IPS-NIHi7 (cell line): Measurements from ENCODE around the gene ROBO2.
A peak's percentile ranks its signal among the peaks of the same experiment; 100 is the strongest.

Experiments
- DNase-seq: peaks from one replicate; pipeline ENCODE4 v3.0.0; 2012; ENCODE audit warnings: mixed read lengths; ENCODE audit errors: extremely low spot score

The ROBO2 gene

DNA sequence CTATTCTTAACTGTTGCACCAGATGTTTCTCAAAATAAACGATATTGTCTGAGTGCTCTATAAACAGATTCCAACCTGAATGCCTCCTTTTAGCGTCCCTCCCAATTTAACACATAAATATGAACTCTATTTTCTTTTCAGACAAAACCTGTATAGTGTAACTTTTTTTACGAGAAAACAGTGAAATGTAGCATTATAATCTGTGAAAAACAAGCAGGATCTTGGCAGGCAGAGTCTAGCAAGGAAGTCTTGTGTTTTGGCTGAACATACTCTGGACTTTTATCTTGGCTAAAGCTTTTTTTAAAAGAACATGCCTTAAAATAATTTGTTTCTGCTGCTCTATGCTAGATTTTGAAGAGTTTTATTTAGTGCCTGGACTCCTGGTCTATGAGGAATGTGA is 150.5 kb downstream of the ROBO2 start:
- no peak for DNase-seq

DNA sequence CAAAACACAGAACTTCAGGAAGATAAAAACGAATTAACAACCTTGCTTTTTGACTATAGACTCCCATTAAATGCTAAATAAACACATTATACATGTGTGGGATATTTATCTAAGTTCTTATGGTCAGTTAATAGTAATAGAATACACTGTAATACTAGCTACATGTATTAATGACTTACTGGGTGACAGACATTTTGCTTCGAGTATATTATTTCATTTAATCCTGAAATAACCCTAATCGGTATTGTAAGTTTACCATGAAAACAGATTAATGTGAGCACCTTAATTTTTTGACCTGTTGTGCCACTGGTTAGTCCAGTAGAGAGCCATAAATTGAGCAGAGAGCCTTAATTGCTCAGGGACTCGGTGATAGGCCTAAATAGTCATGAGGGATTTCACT is 151.1 kb downstream of the ROBO2 start:
- no peak for DNase-seq

DNA sequence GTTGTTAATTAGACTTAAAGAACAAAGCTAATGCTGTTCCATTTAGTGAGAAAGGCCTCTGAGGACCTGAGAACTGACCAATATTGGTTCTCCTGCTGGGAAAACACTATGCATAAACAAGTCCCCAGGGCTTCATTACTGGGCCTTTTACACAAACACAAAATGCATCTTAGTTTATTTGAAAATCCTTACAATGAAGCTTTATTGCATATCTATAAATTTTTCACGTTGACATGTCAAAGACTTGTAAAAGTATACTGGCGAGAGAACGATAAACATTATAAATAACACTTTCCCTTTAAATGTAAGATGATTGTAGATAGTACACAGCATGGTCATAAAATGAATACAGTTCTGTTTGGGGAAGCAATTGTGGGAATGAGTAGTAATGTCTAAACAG is 151.7 kb downstream of the ROBO2 start:
- DNase-seq: no peak

DNA sequence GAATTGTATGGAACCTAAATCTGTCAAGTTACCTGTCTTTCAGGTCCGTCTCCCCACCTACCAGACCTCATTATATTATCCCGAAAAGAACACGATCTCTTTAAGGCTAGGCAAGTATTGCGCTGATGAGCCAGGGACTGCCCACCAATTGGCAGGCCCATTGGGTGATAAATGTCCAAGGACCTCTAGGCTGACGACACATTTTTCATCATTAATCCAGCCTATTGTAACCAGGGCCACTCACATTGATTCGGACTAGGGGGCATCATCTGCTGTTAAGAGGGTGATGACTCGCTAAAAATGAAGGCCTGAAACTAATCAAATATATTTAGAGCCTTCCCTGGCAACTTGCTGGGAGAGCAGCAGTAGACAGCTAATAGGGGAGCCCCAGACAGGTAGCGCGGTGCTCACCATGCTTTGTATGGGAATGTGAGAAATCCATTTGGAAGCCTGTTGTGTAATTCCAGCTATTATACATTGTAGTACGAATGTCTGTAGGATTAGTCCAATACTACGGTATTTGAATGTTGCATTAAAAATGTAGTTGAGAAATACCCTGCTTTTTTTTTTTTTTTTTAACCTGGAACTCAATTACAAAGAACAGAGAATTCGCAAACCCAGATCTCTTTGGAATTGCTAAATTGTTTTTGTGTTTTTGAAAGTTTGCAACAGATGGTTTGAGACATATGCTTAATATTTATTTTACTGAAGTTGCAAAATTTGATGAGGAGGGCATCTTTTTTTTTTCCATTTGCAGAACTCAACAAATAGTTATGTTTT is 156.1 kb downstream of the ROBO2 start:
- DNase-seq: no peak

DNA sequence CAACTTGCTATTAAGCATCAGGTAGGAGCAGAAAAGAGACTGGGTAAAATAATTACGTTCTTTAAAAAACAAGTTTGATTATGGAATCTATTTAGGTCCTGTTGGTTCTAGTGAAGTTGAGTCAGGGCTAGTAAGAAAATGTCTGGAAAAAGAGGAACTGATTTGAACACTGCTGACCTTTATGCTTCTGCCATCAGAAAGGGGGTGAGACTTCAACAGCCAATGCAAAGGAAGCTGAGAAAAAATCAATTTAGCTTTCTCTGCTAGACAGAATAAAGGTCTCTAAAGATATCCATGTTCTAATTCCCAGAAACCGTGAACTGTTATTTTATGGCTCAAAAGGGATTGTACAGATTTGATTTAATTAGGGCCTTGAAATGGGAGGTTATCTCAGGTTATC is 157.5 kb downstream of the ROBO2 start:
- DNase-seq: no peak

DNA sequence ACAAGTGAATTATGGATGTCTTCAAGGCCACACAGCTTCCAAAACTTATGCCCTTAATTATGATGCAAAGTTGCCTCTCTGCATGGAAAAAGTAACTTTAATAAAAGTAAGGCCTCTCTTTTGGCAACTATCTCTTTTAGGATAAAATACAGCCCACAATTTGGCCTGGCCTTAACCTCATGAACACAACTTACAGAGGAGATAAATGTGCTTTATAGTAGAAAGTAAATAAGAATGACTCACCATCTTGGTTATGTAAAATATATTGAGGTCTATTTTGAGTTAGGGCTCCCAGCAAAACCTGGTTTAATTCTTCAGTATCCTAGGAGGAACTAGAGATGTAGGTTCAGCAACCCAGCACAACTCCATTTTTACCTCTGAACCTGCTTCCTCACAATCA is 164.0 kb downstream of the ROBO2 start:
- DNase-seq: no peak

DNA sequence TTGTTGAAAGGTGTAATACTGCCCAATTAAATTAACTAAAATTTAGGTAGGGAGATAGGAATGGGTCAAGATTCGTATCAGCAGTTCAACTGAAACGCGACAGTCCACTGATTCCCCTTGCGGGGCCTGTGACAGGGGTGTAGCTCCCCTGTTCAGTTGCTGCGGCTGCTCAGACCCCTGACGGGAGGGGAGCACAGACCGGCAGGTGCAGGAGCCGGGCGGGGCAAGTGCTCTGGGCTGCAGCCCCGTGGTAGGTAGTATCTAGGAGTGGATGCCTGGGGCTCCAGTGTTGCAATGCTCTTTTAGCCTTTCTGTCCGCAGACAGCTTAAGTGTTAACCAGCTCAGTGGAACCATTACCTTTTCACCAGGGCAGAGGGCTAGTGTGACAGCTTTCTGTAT is 164.9 kb downstream of the ROBO2 start:
- no peak for DNase-seq

DNA sequence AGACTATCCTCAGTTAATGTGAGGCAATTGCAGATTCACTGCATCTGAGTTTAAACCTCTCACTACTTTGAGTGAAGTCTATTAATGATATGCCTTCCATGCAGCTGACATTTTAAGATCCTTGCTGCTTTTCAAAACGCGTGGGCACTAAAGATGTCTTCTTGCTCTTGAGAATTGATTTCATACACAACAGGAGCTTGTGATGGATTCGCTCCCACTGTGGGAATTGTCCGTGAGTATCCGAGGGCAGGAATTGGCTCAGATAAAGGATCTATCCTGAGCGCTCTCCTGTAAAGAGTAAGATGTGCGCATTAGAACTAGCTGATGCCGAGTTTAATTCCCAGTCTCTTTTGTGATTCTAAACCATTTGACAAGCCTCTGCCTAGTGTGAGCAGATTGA is 167.9 kb downstream of the ROBO2 start:
- no peak for DNase-seq

DNA sequence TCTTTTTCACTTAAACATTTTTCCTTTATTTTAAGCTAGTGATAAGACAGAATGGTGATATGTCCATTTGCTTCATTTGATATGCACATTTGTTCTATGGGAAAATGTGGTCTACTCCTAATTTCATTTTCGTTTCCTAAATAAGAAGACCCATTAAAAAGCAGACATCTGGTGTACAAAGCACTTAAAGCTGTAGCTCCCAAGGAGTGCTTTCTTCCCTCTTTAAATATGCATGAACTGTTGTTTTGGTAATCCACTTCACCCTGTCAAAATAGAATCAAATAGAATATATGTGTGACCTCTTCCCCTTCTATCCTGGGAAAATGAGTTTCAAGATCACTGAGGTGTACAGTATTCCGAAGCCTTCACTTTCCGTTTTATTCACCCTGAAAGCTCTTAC is 182.8 kb downstream of the ROBO2 start:
- DNase-seq: no peak

DNA sequence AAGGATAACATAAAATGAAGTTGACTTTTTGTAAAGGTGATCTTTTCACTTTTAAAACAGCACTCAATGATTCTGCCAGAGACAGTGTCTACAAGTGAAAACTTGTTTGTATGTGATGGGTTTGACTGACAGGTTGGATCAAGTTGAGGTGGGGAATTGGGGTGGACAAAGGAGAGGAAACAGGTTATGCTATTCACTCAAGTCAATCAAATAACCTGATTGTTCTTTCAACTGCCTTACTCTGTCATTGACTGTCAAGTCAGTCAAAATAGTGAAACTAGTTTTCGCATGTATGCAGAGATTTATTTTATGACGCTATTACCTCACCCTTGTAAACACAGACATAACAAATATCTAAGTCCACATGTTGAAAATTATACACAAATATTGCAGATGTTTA is 187.7 kb downstream of the ROBO2 start:
- DNase-seq: no peak

DNA sequence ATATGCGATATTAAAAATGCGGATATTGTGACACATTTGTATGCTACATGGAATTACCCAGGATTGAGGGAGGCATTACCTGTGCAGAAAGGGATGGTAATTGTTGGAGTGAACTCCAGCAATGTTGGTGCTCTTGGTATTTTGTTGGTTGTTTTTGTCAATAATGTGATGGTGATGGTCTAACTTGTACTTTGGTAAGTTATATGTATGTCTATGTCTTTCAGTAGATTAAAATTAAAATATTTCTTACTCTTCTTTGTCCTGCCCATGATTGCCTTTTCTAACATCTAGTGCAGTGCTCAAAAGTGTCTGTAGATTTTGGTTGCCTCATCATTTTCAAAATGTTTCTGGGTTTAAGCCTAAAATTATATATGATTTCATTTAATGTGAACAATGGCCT is 192.7 kb downstream of the ROBO2 start:
- no peak for DNase-seq

DNA sequence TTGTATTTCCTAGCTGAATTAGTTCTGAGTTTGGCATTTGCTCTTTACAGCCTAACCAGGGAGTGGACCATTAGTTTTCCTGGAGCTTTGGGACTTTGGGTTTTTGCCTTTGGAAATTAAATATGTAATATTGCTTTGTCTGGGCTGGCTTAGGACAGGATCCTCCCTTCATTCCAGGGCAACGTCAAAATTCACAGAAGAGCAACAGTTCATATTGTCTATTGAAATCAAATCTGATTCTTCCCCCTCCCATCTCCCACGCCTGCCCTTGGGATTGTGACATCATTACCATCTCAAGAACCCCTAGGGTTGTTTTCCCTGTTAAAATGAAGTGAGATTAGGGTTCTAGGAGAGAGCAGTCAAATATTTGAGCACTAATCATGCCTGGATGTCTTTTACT is 194.1 kb downstream of the ROBO2 start:
- no peak for DNase-seq

DNA sequence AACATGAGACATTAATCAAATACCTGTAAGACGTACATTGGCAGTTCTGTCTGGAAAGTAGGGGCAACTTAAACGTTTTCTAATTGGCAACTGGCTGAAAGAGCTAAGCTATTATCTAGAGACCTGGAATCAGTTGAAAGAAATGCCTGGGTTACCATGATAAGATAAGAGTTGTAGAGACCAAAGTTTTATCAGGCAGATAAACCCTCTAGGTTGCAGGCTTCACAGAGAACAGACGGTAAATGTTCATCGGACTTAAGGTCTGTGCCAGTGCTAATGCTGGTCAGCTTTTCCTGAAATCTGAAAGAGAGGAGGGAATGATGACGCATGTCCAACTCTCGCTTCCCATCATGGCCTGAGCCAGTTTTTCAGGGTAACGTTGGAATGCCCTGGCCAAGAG is 196.2 kb downstream of the ROBO2 start:
- no peak for DNase-seq

DNA sequence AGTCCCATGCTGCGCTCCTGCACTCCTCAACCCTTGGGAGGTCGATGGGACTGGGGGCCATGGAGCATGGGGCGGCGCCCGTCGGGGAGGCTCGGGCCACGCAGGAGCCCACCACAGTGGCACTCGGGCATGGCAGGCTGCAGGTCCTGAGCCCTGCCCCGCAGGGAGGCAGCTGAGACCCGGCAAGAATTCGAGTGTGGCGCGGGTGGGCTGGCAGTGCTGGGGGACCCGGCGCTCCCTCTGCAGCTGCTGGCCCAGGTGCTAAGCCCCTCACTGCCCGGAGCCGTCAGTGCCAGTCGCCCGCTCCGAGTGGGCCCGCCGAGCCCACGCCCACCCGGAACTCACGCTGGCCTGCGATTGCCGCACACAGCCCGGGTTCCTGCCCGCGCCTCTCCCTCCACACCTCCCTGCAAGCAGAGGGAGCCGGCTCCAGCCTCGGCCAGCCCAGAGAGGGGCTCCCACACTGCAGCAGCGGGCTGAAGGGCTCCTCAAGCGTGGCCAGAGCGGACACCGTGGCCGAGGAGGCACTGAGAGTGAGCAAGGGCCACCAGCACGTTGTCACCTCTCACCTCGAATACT is 200.3 kb downstream of the ROBO2 start:
- DNase-seq: no peak

DNA sequence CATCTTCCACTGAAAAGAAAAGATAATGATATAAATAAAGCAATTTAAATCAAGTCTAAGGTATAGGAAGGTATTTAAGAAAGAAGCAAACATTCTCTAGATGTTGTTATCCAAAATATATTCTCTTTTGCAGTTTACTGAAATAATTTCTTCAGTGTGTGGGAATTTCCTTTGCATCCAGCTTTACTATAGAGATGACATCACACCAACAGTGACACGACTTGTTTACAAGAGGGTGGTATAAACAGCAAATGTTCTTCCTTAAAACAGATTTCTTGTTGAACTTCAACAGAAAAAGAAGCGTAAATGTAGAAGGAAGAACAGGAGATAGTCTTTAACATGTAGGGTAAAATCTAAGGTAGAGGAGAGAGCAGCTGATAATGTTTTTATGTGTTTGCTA is 202.5 kb downstream of the ROBO2 start:
- DNase-seq: no peak

DNA sequence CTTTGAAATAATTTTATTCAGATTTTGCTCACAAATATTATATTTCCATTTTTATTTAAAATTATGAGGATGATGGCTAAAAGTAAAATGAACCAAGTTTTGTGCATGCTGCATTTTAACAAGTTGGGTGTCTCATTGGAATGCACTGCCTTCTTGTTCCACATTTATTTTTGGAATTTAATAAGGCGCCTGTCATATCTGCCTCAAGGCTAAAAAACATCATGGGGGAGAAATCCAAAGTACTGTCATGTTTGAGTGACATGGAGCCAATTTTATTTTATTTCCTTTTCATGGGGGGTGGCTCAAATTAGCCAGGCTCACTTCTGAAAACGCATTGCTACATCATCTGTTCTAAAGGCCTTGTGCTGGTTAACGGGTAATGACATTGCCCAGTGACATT is 205.1 kb downstream of the ROBO2 start:
- DNase-seq: no peak

DNA sequence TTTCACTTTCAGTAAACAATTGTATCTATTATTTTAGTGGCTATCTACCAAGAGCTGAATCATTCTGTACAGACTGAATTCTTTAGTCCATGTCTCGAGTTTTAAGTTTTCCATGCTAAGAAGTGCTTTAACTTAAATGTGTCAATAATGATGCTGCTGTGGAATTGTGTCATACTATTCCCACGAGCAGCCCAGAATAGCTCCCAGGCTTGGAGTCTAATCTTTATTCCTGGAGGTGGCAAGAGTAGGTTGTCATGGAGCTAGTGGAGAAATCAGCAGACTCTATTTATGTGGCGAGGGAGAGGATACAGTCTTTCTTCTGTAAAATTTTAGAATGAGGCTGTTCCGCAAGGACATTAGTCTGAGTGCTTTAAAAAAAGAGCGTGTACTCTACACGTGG is 207.2 kb downstream of the ROBO2 start:
- DNase-seq: no peak

DNA sequence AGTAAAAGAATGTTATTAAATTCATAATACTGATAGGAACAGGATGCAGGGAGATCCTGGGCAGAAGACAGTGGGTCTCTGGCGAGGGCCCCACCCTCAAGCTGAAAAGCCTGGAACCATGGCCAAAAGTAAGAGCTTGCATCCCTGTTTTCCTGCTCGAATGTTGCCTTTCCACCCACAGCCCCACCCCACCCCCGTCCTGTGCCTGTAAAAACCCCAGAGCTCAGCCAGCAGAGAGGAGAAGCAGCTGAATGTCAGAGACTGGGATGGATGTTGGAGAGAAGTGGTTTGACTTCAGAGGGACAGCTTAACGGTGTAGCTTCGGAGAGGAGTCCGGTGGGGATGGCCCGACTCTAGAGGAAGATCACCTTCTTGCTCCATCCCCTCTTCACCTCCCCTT is 207.9 kb downstream of the ROBO2 start:
- no peak for DNase-seq

DNA sequence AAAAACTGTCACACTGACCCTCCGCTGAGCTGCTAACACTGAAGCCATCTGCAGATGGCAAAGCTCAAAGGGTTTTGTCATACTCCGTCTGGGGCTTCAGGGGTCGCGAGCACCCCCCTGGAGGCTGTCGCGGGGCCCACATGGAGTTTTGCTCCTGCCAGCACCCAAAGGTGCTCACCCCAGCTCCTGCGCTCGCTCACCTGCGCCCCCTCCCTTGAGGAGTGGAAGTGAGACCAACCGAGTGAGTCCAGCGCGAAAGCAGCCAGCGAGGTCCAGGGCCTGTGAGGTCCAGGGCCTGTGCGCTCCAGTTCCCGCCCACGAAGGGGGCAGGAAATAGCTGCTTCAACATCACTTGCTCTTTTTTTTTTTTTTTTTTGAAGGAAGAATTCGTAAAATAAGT is 208.5 kb downstream of the ROBO2 start:
- DNase-seq: no peak

DNA sequence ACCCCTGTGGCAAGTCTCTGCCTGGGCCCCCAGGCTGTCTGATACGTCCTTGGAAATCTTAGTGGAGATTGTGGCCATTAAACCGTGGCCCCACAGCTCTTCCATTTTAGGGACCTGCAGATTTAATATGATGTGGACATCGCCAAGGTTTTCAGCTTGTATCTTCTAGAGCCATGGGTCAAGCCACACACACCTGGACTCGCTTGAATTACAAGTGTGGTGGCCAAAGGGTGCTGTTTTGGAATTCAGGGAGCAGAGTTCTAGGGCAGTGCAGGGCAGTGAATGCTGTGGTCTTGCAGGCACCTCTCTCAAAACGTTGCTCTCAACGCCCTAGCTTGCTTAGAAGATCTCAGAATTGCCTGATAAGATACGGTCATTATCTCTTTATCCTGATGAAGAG is 211.2 kb downstream of the ROBO2 start:
- no peak for DNase-seq

DNA sequence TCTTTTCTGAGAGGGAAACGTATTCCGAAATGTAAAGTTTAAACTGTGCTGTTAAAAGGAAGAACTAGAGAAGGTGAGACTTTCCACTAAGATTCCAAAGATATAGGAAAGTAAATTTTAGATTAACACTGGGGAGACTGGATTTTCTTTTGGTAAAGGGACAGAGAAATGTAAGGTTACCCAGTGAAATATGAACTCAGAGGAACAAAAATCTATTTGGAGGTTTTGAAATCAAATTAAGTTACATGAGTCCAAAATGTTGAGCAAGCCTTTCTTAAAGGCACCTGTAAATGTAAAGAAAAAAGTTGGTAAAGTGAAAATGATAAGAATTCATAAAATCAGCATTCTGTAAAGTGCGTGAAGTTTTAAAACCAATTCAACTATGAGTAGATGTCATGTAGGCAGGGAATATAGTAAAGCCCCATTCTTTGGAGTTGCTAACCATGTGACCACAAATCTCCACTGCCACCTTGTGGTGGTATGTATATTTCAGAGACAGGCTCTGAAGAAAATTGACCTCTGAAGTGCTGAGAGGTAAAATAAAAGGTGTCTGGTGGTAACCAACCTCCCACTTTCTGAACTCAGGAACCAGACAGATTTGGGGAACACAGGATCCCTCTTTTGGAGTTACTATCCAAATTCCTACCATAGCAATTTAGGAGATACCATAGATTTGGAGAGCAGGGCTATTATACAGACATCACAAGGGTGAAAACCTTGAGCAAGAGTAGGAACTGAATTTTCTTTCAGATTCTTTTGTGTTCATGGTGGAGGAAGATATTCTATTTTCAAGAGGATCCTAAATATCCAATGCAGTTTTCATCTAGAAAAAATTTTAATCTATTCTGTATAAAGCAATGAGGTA is 215.3 kb downstream of the ROBO2 start:
- peak; percentile 63 for DNase-seq

DNA sequence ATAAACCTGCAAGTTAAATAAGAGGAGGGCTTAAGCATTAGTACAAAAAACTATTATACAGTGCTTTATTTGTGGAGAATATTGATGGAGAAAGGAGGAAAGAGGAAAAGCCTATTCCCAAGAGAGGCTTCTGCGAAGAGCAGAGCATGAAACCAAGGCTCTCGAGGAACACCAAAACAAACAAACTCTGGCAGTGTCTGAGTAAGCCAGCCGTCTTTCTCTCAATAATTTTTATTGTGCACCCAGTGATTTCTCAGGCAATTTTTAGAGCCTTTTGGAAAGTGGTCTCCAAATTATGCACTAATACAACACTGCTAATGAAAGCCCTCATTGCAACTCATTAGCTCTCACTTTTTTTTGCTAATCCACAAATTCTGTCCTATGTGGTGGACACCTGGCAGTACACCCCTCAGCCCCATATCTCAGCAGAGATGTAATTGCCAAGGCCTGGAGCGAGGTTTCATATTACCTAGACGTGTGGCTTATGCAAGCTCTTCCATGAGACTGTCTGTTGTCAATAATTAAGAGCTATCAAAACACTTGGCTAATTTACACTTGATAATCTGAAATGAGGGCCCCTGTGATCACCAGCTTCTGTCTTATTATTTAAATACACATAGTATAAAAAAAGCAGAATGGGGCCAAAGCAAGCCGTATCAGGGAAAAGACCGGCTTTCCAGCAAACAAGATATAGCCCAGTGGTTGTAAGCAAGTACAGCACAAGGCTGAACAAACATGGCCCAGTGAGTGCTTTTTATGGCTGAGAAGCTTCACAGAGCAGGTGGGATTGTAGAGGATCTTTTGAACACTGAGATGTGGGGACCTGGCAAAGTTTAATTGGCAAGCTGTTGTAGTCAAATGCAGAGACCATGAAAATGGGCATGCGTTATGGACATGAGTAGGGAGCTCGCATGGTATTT is 216.9 kb downstream of the ROBO2 start:
- no peak for DNase-seq
